K562 (cell line): ENCODE results near the gene ADM5. TPM values are rescaled to one million over a fixed set of nuclear protein-coding genes. Genes with fewer than 3 reads are reported as not detected.

ENCODE experiments used
- CHD4 ChIP-seq: fragments of 200-600 bp; sonication (generic); IDR thresholded peaks from 3 replicates; pipeline ENCODE4 v1.6.1; 2012; ENCODE audit warnings: low read depth, mild to moderate bottlenecking, mixed read lengths, low read length, inconsistent platforms; ENCODE audit not compliant: insufficient read depth, insufficient replicate concordance, poor library complexity, severe bottlenecking
- GATA2 ChIP-seq: sonication (generic); formaldehyde crosslinking; IDR thresholded peaks from 2 replicates; pipeline ENCODE4 v1.4.0; 2020; ENCODE audit warnings: mild to moderate bottlenecking, missing genetic modification reagents
- MBD2 ChIP-seq: sonication (generic); IDR thresholded peaks from 2 replicates; pipeline ENCODE4 v1.6.1; 2016; ENCODE audit warnings: low read depth, borderline replicate concordance
- MEF2D ChIP-seq: conservative IDR thresholded peaks from 2 replicates; pipeline ENCODE4 v1.6.1; 2016; ENCODE audit warnings: low read depth, missing genetic modification characterization, missing compliant biosample characterization
- NCOA1 ChIP-seq: fragments of 450-650 bp; IDR thresholded peaks from 2 replicates; pipeline ENCODE4 v1.6.1; 2016; ENCODE audit warnings: low read depth
- RBM15 ChIP-seq: fragments of 200-400 bp; formaldehyde crosslinking; IDR thresholded peaks from 2 replicates; pipeline ENCODE4 v1.6.1; 2018; ENCODE audit warnings: mild to moderate bottlenecking, low read length, moderate library complexity; ENCODE audit not compliant: insufficient read depth
- SLC30A9 ChIP-seq: fragments of 250-450 bp; sonication (Bioruptor Pico); IDR thresholded peaks from 2 replicates; pipeline ENCODE4 v1.8.0; 2022; ENCODE audit warnings: mild to moderate bottlenecking, moderate library complexity
- SMARCE1 ChIP-seq: fragments of 450-650 bp; IDR thresholded peaks from 2 replicates; pipeline ENCODE4 v1.7.1; 2016; ENCODE audit warnings: mild to moderate bottlenecking
- SNRNP70 ChIP-seq: fragments of 200-400 bp; formaldehyde crosslinking; optimal IDR thresholded peaks from 2 replicates; pipeline ENCODE3; 2017; ENCODE audit warnings: low read depth, low read length
- TCF7L2 ChIP-seq: fragments of 150-350 bp; IDR thresholded peaks from 2 replicates; pipeline ENCODE4 v1.6.1; 2016; ENCODE audit warnings: low read depth, mild to moderate bottlenecking, low read length, moderate library complexity
- TRIM25 ChIP-seq: fragments of 450-650 bp; IDR thresholded peaks from 2 replicates; pipeline ENCODE4 v1.7.0; 2016; ENCODE audit warnings: borderline replicate concordance
- ZFP1 ChIP-seq: fragments of 450-650 bp; formaldehyde crosslinking; IDR thresholded peaks from 2 replicates; pipeline ENCODE4 v1.4.0; 2020; ENCODE audit warnings: mild to moderate bottlenecking, mixed read lengths
- ZKSCAN8 ChIP-seq: fragments of 200-800 bp; sonication (Bioruptor generic); IDR thresholded peaks from 2 replicates; pipeline ENCODE4 v1.6.1; 2016; ENCODE audit warnings: missing genetic modification characterization, missing compliant biosample characterization
- ZNF212 ChIP-seq: fragments of 450-650 bp; formaldehyde crosslinking; IDR thresholded peaks from 2 replicates; pipeline ENCODE4 v1.4.0; 2020; ENCODE audit warnings: mild to moderate bottlenecking
- ZNF740 ChIP-seq, 3 experiments: fragments of 200-800 bp in 1 of 3; sonication (Bioruptor generic) in 1 of 3; sonication (generic) in 1 of 3; formaldehyde crosslinking in 1 of 3; IDR thresholded peaks; 2 replicates each; pipeline versions ENCODE4 v1.6.1 to v1.8.0; 2016 to 2022; ENCODE audit warnings: mild to moderate bottlenecking in 2 of 3, missing compliant biosample characterization in 2 of 3, missing genetic modification characterization in 2 of 3, missing genetic modification reagents in 1 of 3
- ZZZ3 ChIP-seq: fragments of 450-650 bp; IDR thresholded peaks from 2 replicates; pipeline ENCODE4 v1.6.1; 2016; ENCODE audit warnings: antibody characterized with exemption, mild to moderate bottlenecking, moderate library complexity
- polyA plus RNA-seq, 8 experiments: library from polyadenylated mRNA; depleted of rRNA in 4 of 8; stranded (reverse) in 5 of 8; unstranded in 3 of 8; fragments of >200 nt; fragmentation: Nextera tagmentation in 2 of 8; fragmentation: Illumina TruSeq in 1 of 8; extraction: Ambion mirVana in 2 of 8; extraction: Trizol in 1 of 8; gene quantifications; 2 replicates each; pipeline versions ENCODE4 v1.2.1 to v1.2.3, GENCODE V29; 2011 to 2014; ENCODE audit warnings: inconsistent platforms in 1 of 8, missing spikeins in 1 of 8
- total RNA-seq, 7 experiments: library from RNA; depleted of rRNA in 6 of 7; stranded (reverse); fragments of >200 nt in 6 of 7; fragmentation: Illumina TruSeq in 2 of 7; extraction: Trizol in 2 of 7; gene quantifications; 2 replicates each; pipeline versions ENCODE4 v1.2.1 to v1.2.3, GENCODE V29; 2011 to 2021; ENCODE audit warnings: low replicate concordance in 1 of 7
- TF ChIP-seq, protein P1 (sequence below), 2 experiments: fragments of 450-650 bp; formaldehyde crosslinking in 1 of 2; IDR thresholded peaks; 2 replicates each; pipeline versions ENCODE4 v1.4.0 to v1.6.1; 2014 to 2020; ENCODE audit warnings: mild to moderate bottlenecking in 2 of 2, borderline replicate concordance in 1 of 2, low read depth in 1 of 2

ADM5 gene
- total and polyA plus RNA-seq, 9 of the 15 experiments (the other 6 are each of a cell fraction or from before 2014, with no cell fraction given) = 0.13 to 8.4 (median 2.0) TPM; not detected in 1

GRCh38 chr19:49640113-49640898 is 49.1 kb upstream of the ADM5 start, which contains the start of gene RRAS (continued):
- TF ChIP-seq, protein P1, sequence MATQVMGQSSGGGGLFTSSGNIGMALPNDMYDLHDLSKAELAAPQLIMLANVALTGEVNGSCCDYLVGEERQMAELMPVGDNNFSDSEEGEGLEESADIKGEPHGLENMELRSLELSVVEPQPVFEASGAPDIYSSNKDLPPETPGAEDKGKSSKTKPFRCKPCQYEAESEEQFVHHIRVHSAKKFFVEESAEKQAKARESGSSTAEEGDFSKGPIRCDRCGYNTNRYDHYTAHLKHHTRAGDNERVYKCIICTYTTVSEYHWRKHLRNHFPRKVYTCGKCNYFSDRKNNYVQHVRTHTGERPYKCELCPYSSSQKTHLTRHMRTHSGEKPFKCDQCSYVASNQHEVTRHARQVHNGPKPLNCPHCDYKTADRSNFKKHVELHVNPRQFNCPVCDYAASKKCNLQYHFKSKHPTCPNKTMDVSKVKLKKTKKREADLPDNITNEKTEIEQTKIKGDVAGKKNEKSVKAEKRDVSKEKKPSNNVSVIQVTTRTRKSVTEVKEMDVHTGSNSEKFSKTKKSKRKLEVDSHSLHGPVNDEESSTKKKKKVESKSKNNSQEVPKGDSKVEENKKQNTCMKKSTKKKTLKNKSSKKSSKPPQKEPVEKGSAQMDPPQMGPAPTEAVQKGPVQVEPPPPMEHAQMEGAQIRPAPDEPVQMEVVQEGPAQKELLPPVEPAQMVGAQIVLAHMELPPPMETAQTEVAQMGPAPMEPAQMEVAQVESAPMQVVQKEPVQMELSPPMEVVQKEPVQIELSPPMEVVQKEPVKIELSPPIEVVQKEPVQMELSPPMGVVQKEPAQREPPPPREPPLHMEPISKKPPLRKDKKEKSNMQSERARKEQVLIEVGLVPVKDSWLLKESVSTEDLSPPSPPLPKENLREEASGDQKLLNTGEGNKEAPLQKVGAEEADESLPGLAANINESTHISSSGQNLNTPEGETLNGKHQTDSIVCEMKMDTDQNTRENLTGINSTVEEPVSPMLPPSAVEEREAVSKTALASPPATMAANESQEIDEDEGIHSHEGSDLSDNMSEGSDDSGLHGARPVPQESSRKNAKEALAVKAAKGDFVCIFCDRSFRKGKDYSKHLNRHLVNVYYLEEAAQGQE (IDR thresholded peaks at IDR 0.05; ENCODE audit: borderline replicate concordance) = no peak
- TF ChIP-seq, protein P1 (CRISPR knock-in tag; IDR thresholded peaks at IDR 0.05; ENCODE audit: low read depth) = no peak
- peak; percentile 66 for TF ChIP-seq MBD2
- TF ChIP-seq ZKSCAN8 (CRISPR knock-in tag) = no peak
- no peak for TF ChIP-seq TRIM25
- no peak for TF ChIP-seq SNRNP70
- TF ChIP-seq ZFP1 (CRISPR knock-in tag) = no peak
- no peak for TF ChIP-seq TCF7L2
- TF ChIP-seq GATA2 = no peak
- TF ChIP-seq MEF2D = no peak
- no peak for TF ChIP-seq ZNF740 (CRISPR knock-in tag; IDR thresholded peaks at IDR 0.05)
- TF ChIP-seq ZNF740 (tag; IDR thresholded peaks at IDR 0.05) = no peak
- TF ChIP-seq ZZZ3 = no peak
- no peak; the same call in 1 of the 2 replicates for TF ChIP-seq NCOA1
- no peak for TF ChIP-seq CHD4
- TF ChIP-seq SMARCE1 = peak; percentile 80
- TF ChIP-seq RBM15 = no peak
- TF ChIP-seq SLC30A9 (CRISPR knock-in tag) = no peak
- TF ChIP-seq ZNF212 (CRISPR knock-in tag) = no peak
